Activated CD8-positive, alpha-beta memory T cell treated with anti-CD3 and anti-CD28 coated beads for 36 hours (primary cell): ENCODE results near the gene FILIP1. TPM values are rescaled to one million over a fixed set of nuclear protein-coding genes. Genes with fewer than 3 reads are reported as not detected.
"Not testable (repeated sequence)": the region's sequence is repeated elsewhere in the genome, so short reads cannot be mapped to it uniquely, and the experiment has no call there.

Experiments used
- CTCF ChIA-PET: fragments of 350-600 bp; sonication (Branson Sonifier 250); formaldehyde crosslinking; loops from one replicate; lab custom pipeline; 2021; ENCODE audit warnings: antibody characterized with exemption; lab: Charles Lee
- POLR2A ChIA-PET: fragments of 350-600 bp; sonication (Branson Sonifier 250); formaldehyde crosslinking; loops from one replicate; lab custom pipeline; 2021; ENCODE audit warnings: antibody characterized with exemption; lab: Charles Lee
- total RNA-seq, 2 experiments: library from RNA; stranded (reverse); gene quantifications; one replicate each; pipeline ENCODE4 v1.2.3, GENCODE V29; 2021

FILIP1 gene
- total RNA-seq, 2 experiments from 2014 or later = not detected

- ChIA-PET CTCF (no interaction called here), POLR2A (no interaction called here)
These were observed 27.0 kb downstream of the FILIP1 start for GRCh38 chr6:75466636-75467035.

- CTCF ChIA-PET = no interaction called here
- POLR2A ChIA-PET = no interaction called here
These were observed 29.7 kb downstream of the FILIP1 start for GRCh38 chr6:75463908-75464307.

- POLR2A ChIA-PET = no interaction called here
These were observed 30.5 kb downstream of the FILIP1 start for GRCh38 chr6:75463061-75463460.

GRCh38 chr6:75460681-75461080, 32.9 kb downstream of the FILIP1 start:
- CTCF ChIA-PET = no interaction called here

More at GRCh38 chr6:75463061-75463460, 30.5 kb downstream of the FILIP1 start:
- CTCF ChIA-PET = no interaction called here

GRCh38 chr6:75458895-75459294, 34.7 kb downstream of the FILIP1 start:
- CTCF ChIA-PET = interaction anchor here (1.4 kb wide), 1 partner anchor 37 kb away, joined by 3 read pairs; no protein-coding TSS in a partner anchor
- POLR2A ChIA-PET = no interaction called here

More at GRCh38 chr6:75460681-75461080, 32.9 kb downstream of the FILIP1 start:
- POLR2A ChIA-PET = no interaction called here

GRCh38 chr6:75450903-75451302, 42.7 kb downstream of the FILIP1 start:
- POLR2A ChIA-PET = no interaction called here
- CTCF ChIA-PET = no interaction called here

- ChIA-PET POLR2A (no interaction called here), CTCF (no interaction called here)
These were observed 43.9 kb downstream of the FILIP1 start for GRCh38 chr6:75449630-75450206.

GRCh38 chr6:75446241-75446880, 47.2 kb downstream of the FILIP1 start:
- CTCF ChIA-PET = no interaction called here
- POLR2A ChIA-PET = no interaction called here

GRCh38 chr6:75445738-75446137, 47.9 kb downstream of the FILIP1 start:
- POLR2A ChIA-PET = no interaction called here
- CTCF ChIA-PET = no interaction called here

GRCh38 chr6:75444899-75445298, 48.7 kb downstream of the FILIP1 start:
- POLR2A ChIA-PET = no interaction called here
- CTCF ChIA-PET = no interaction called here

GRCh38 chr6:75441883-75442282, 51.7 kb downstream of the FILIP1 start:
- CTCF ChIA-PET, POLR2A ChIA-PET: not testable (repeated sequence)

- CTCF ChIA-PET, POLR2A ChIA-PET: not testable (repeated sequence)
These were observed 52.1 kb downstream of the FILIP1 start for GRCh38 chr6:75441479-75441878.

- CTCF ChIA-PET = no interaction called here
- POLR2A ChIA-PET = no interaction called here
These were observed 55.0 kb downstream of the FILIP1 start for GRCh38 chr6:75438442-75439116.

- CTCF ChIA-PET = no interaction called here
- POLR2A ChIA-PET = no interaction called here
These were observed 55.6 kb downstream of the FILIP1 start for GRCh38 chr6:75438013-75438431.

GRCh38 chr6:75437421-75437891, 56.1 kb downstream of the FILIP1 start:
- CTCF ChIA-PET = no interaction called here
- POLR2A ChIA-PET = no interaction called here

- POLR2A ChIA-PET = no interaction called here
- CTCF ChIA-PET = no interaction called here
These were observed 56.7 kb downstream of the FILIP1 start for GRCh38 chr6:75436869-75437268.

- CTCF ChIA-PET, POLR2A ChIA-PET: not testable (repeated sequence)
These were observed 60.8 kb downstream of the FILIP1 start for GRCh38 chr6:75432809-75433208.

- ChIA-PET POLR2A (no interaction called here), CTCF (no interaction called here)
These were observed 62.2 kb downstream of the FILIP1 start for GRCh38 chr6:75431379-75431778.

- ChIA-PET CTCF (no interaction called here), POLR2A (no interaction called here)
These were observed 62.8 kb downstream of the FILIP1 start for GRCh38 chr6:75430631-75431325.

- POLR2A ChIA-PET = no interaction called here
- CTCF ChIA-PET = no interaction called here
These were observed 64.4 kb downstream of the FILIP1 start for GRCh38 chr6:75429061-75429703.
